ENCODE results near the gene LPCAT1.
"Not testable (repeated sequence)": the region's sequence is repeated elsewhere in the genome, so short reads cannot be mapped to it uniquely, and the experiment has no call there.

LPCAT1 gene

GRCh38 chr5:1466631-1467265 is 57.0 kb downstream of the LPCAT1 start:
- DNase-seq (ENCODE audit: low read depth) = no peak

- no peak for DNase-seq (ENCODE audit: low read depth)
Measured at GRCh38 chr5:1465966-1466471, 57.7 kb downstream of the LPCAT1 start.

GRCh38 chr5:1465117-1465516 is 58.6 kb downstream of the LPCAT1 start:
- DNase-seq (ENCODE audit: low read depth) = no peak

DNA sequence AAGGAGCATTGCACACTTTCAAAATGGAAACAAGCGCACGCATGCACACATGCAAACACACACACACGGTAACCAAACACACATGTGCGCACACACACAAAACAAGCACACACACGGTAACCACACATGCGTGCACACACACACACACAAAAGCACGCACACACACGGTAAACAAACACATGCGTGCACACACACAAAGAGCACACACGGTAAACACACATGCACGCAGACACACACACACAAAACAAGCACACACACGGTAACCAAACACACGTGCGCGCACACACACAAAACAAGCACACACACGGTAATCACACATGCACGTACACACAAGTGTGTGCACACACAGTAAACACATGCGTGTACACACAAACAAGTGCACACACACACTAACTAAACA is 59.2 kb downstream of the LPCAT1 start:
- DNase-seq (ENCODE audit: low read depth) = no peak

GRCh38 chr5:1464096-1464446 is 59.7 kb downstream of the LPCAT1 start:
- no peak for DNase-seq (ENCODE audit: low read depth)

GRCh38 chr5:1463326-1464095 is 60.2 kb downstream of the LPCAT1 start:
- no peak for DNase-seq (ENCODE audit: low read depth)

DNA sequence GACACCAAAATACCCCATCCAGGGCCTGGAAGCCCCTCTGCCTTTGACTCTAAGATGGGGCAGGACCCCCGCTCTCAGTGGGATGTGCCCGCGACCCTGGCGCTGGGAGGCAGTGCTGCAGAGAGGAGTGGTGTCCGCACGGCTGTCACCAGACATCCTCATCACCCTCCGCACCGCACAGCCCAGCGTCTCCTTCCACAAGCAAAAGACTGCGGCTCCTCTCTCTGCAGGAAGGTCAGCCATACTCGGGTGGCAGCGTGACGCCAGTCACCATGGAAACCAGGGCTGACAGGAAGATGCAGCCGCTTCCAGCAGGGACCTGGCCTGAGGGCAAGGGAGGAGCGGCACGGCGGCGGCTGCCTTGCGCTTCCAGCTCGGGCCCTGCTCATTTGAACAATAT is 61.4 kb downstream of the LPCAT1 start:
- DNase-seq (ENCODE audit: low read depth) = no peak

DNA sequence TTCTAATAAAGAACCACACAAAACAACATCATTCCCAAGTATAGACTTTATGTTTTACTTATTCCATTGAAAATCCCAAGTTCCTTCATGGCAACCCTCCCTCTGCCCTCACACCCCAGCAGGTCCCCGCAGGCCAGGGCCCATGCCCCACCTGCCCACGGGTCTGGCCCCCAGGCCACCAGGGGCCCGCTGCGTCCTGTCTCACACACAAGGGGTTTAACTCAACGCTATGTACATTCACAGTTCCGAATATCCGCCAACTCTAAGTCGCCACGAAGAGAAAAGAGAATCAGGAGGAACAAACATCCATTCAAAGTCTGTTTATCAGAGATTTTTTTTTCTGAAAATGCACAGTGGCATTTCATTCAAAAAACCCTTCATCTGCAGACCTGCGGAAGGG is 62.4 kb downstream of the LPCAT1 start:
- no peak for DNase-seq (ENCODE audit: low read depth)

DNA sequence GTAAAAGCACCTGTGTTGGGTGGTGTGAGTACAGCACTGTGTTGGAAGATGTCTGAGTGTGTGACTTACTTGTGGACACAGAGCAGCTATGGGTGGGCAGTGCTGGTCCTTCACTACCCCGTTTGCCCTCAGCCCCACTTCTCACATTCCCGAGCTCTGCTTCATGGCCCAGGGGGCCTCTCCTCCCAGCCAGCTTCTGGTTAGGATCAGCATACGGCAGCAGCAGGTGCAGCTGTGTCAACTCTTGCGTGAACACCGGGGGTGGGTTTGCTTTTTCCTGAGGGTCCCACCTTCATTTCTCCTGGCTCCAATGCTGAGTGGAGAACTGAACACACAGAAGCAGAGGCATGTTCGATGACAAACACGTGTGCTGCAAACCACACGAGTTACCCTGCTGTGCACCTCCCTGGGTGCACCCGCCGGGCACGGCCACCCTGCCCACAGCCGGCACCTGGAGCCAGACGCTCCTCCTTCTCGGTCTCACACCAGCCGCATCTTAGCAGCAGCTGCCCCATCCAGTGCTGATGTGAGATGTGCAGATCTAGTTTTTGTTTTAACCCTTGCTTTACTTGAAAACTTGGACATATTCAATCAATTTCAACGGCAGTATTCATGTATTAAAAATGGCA is 63.6 kb downstream of the LPCAT1 start:
- DNase-seq (ENCODE audit: low read depth) = no peak

DNA sequence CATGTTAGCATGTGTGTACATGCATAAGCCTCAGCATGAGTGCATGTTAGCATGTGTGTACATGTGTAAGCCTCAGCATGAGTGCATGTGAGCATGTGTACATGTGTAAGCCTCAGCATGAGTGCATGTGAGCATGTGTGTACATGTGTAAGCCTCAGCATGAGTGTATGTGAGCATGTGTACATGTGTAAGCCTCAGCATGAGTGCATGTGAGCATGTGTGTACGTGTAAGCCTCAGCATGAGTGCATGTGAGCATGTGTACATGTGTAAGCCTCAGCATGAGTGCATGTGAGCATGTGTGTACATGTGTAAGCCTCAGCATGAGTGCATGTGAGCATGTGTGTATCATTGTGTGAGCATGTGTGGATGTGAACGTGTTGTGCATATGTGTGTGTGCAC is 64.3 kb downstream of the LPCAT1 start:
- DNase-seq (ENCODE audit: low read depth) = not testable (repeated sequence)

GRCh38 chr5:1456110-1456881 is 67.5 kb downstream of the LPCAT1 start:
- DNase-seq (ENCODE audit: low read depth) = not testable (repeated sequence)

- no peak for DNase-seq (ENCODE audit: low read depth)
Measured at GRCh38 chr5:1453613-1454012, 70.1 kb downstream of the LPCAT1 start.

DNA sequence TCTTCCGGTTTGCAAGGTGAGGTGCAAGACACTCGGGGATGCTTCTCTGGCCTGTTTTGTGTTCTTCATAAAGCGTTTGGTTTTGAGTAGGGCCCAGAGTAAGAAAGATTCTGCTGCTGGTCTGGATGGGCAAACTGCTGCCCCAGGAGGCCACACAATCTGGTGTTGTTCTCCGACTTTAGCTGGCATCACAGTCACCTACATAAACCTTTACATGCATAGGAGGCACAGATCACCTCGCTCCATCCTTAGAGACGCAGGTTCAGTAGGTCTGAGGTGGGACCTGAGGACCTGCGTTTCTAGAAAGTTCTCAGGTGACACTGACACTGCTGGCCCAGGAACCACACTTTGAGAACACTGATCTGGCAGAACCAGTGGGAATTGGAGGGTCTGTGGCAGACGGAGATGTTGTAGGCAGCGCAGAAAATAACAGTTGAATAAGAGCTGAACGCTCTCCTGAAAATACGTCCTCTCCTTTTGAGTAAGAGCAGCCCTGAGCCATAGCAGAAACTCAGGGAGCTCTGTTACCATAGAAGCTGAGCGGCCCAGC is 74.6 kb downstream of the LPCAT1 start:
- no peak for DNase-seq (ENCODE audit: low read depth)

DNA sequence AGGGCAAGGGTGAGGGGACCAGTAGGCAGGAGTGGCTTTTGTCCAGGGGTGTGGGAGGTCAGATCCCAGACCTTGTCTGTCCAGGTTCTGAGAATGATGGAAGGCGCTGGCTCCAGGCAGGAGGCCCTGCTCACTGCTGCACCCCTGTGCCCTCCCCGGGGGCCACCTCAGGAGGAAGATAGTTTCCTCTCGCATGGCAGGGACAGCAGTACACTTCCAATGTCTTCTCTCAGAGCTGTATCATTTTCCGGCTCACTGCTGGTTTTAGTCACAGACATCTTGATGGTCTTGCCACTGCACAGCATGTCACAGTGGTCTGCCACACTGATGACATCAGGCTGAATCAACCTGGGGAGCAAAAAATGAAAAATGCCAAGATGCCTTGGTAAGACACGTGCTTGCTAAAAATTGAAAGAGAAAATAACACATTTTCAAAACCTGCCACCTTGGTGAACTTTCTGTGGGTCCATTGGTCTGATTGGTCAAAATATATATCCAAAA is 75.2 kb downstream of the LPCAT1 start:
- no peak for DNase-seq (ENCODE audit: low read depth)

GRCh38 chr5:1447671-1448361 is 75.9 kb downstream of the LPCAT1 start:
- DNase-seq (ENCODE audit: low read depth) = no peak

DNA sequence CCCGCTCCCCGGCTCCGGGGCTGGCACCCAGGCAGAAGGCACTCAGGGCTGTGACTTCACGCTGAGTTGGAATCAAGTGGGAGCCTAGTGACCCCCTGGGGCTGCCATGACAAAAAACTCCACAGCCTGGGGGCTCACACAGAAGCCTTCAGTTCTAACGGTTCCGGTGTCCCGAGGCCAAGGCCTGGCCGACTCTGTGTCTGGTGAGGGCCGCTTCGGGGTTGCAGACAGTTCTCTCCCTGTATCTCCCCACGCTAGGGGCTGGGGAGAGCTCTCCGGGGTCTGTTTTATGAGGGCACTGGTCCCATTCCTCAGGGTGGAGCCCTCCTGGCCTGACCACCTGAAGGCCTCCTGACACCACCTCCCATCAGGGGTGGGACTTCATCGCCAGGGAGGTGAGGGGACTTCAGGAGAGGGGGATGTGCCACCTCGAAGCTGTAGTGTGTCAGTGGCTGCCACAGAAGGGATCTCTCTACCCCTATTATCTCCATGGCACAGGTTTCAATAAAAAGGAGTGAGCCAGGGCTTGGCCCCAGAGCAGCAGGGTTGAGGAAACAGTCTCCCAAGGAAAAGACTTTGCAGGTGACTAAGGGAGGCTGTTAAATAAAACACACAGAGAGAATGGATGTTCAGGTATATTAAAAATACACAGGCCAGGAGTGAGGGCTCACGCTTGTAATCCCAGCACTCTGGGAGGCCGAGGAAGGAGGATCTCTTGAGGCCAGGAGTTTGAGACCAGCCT is 77.0 kb downstream of the LPCAT1 start:
- no peak for DNase-seq (ENCODE audit: low read depth)

- no peak for DNase-seq (ENCODE audit: low read depth)
Measured at GRCh38 chr5:1445689-1446601, 77.8 kb downstream of the LPCAT1 start.

DNA sequence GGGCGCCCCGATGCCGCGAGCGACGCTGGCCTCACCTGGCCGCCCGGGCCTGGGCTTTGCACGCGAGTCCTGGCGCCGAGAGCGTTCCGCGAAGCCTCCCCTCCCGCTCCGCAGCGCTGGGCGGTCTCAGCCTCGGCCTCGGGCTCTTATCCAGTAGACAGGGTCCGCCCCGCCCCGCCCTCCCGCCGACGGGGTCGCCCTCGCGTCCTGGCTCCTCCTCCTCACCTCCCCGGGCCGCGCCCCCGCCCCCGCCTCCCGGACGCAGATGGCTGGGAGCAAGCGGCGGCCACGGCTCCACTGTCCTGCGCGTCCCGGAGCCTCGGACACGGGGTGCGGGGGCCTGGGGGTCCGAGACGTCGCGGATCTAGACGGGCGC is 78.5 kb downstream of the LPCAT1 start, which contains the start of gene SLC6A3:
Gene SLC6A3 (minus strand): TSS at position 128 of the 376 bp plus-strand sequence. CDS start 2,243 bp downstream, outside the sequence.
- no peak for DNase-seq (ENCODE audit: low read depth)
